Measurements from ENCODE around the gene DPP6. TPM values are rescaled to one million over a fixed set of nuclear protein-coding genes. Genes with fewer than 3 reads are reported as not detected.

DPP6 gene
- total and polyA plus RNA-seq, 12 donors, result 0.07 to 2.1 (median 0.16) TPM; not detected in 4

- Histone ChIP-seq H3K4me1 (no peaks in the 10 kb centered on the region), H3K27ac (no peak overlapping the region), H3K9me3 (peaks cover 0 to 6% (median 0%) of the 10 kb centered on the region in 11 donors), H3K36me3 (peaks cover 0 to 69% (median 30%) of the 10 kb centered on the region in 9 donors), H3K27me3 (no peaks in the 10 kb centered on the region), H3K4me3 (no peak overlapping the region)
- no peak for DNase-seq
- no peak for TF ChIP-seq CTCF (IDR thresholded peaks at IDR 0.05)
- intact Hi-C loops (cut with DNase I), result no loop called here
- no peak for ATAC-seq
- WGBS, 2 donors, result 91% methylated on average over 2 of the region's 2 CpGs
Observed at GRCh38 chr7:154942691-154943090, 890.5 kb downstream of the DPP6 start.
